HG03039 (cell line): ENCODE data around the gene PDZK1IP1.
"Not testable (repeated sequence)": the region's sequence is repeated elsewhere in the genome, so short reads cannot be mapped to it uniquely, and the experiment has no call there.

Source experiments
- ATAC-seq: cut with Tn5 transposase; IDR thresholded peaks from one replicate; pipeline ENCODE4 v1.9.1; 2021; ENCODE audit warnings: mild to moderate bottlenecking, moderate library complexity; ENCODE audit not compliant: unreplicated experiment

PDZK1IP1 gene

DNA sequence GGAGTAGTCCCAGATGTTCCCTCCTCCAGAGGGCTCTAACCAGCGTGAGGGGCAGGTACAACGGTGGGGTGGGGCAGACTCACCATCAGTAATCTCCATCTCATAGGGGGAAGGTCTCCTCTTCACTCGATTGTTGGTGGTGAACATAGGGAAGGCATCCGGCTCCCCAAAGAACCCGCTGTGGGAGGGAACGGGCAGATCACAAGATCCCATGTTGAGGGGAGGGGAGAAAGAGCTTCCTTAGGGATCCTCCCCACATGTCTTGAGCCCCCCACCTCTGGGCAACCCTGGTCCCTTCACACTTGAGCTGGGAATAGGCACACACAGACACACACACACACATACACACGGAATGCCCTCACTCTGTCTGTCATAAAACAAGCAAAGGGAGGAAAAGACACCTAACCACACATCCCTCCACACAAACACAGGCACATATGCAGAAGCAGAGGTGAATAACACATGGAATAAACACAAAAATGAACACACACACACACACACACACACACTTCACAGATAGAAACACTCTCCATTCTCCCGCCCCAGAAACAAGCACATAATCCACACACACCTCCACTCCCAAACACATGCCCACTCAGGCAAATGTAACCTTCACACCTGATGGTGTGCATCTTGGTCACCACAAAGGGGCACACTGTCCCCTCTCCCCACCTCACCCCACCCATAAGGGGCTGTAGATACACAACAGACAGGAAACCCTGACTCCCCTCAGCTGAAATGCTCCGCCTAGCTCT lies 34.3 kb upstream of the PDZK1IP1 start:
- no peak for ATAC-seq

DNA sequence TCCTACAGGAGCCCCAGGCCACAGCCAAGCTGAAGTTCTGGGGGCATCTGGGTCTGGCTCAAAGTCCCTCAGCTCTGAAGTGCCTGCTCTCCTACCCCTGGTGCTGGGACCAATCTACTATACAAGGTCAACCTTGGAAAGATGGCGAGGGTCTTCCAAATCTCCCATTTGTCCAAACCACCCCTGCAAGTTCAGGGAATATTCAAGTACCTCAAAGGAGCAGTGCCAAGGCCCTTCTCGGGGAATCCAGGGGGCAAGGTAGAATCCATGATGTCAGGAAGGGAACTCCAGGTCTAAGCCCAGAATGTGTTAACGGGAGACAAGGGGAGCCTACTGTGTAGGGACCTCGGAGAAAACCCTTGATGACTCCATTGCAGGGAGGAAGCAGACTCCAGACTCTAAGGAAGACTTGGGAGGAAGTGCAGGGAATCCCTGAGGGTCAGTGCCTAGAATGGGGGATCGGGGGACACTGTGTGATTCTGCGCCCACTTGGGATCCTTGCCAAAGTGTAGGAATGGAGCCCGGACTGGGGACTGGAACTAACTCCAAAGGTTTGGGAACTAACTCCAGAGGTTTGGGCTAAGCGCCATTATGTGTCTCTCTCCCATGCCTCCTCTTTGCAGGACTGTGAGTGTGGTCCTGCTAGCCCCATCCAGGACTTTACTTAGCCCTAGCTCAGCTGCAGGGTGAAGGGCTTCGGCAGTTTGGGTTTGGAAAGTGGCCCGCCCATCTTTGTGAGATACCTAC lies 33.5 kb upstream of the PDZK1IP1 start:
- ATAC-seq: no peak

GRCh38 chr1:47222476-47222875 lies 32.6 kb upstream of the PDZK1IP1 start:
- no peak for ATAC-seq

- ATAC-seq: no peak
Measured at GRCh38 chr1:47219590-47220220, 29.9 kb upstream of the PDZK1IP1 start.

- ATAC-seq: no peak
Measured at GRCh38 chr1:47219001-47219400, 29.2 kb upstream of the PDZK1IP1 start.

- ATAC-seq: no peak
Measured at GRCh38 chr1:47216278-47217059, 26.6 kb upstream of the PDZK1IP1 start.

GRCh38 chr1:47215713-47216112 lies 25.9 kb upstream of the PDZK1IP1 start:
- no peak for ATAC-seq

DNA sequence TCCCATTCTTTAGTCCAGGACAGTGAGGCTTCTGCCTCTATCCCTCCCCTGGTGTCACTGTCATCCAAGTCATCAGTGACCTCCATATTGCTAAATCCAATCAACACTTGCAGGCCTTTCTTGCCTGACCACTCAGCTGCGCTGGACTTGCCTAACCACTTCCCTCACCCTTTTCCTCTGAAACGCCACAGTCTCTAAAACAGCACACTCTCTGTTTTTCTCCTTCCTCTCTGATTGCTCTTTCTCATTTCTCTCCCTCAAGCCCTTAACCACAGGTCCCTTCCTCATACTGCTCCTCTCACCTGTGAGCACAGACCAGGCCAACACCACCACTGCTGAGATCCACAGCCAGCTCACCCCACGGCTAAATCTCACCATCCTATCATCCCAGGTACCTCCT lies 24.7 kb upstream of the PDZK1IP1 start:
- ATAC-seq: no peak

GRCh38 chr1:47213230-47213963 lies 23.6 kb upstream of the PDZK1IP1 start:
- ATAC-seq: no peak

- ATAC-seq: no peak
Measured at GRCh38 chr1:47212636-47213229, 22.9 kb upstream of the PDZK1IP1 start.

DNA sequence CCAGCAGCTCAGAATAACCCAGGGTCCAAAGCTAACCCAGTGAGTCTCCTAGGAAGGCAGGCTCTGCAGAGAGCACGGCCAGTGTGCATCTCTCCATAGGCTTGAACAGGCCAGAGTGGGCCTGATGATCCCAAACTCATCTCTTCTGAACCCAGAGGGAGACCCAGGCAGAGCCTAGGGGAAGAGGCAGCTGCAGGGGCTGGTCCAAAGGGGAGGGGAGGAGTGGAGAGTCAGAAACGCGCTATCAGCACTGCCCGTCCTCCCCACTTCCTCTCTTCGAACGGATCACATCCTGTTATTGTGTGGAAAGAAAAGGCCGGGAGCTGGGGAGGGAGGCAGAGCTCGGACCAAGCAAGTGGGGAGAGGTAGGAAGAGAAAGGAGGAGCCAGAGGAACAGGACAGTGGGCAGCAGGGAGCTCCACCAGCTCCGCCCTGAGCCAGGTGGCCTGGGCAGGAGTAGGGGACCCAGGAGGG lies 22.0 kb upstream of the PDZK1IP1 start:
- ATAC-seq: no peak

GRCh38 chr1:47210666-47211065 lies 20.8 kb upstream of the PDZK1IP1 start:
- ATAC-seq: no peak

GRCh38 chr1:47209725-47210325 lies 20.0 kb upstream of the PDZK1IP1 start:
- ATAC-seq: no peak

GRCh38 chr1:47209091-47209490 lies 19.3 kb upstream of the PDZK1IP1 start:
- no peak for ATAC-seq

DNA sequence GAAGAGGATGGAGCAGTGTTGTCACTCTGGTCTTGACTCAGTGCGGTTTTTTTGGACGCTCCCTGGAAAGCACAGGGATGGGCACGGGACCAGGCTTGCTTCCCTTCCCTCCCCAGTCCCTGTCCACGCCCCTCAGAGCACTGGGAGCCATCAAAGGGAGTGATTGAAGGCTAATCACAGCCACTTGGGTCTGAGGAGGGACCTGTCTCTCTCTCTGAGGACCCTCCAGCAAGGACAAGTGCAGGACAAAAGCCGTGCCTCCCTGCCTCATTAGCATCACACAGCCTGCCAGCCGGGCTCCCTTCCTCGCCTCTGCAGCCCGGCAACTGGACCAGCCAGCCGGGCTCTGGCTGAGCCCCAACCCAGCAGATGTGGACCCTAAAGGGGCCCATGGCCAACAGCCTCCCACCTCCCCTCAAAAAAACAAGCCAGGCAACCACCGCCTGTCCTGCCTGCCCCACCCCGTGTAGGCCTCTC lies 18.6 kb upstream of the PDZK1IP1 start:
- no peak for ATAC-seq

GRCh38 chr1:47207803-47208373 lies 18.1 kb upstream of the PDZK1IP1 start:
- no peak for ATAC-seq

GRCh38 chr1:47205918-47206317 lies 16.1 kb upstream of the PDZK1IP1 start:
- ATAC-seq: no peak

DNA sequence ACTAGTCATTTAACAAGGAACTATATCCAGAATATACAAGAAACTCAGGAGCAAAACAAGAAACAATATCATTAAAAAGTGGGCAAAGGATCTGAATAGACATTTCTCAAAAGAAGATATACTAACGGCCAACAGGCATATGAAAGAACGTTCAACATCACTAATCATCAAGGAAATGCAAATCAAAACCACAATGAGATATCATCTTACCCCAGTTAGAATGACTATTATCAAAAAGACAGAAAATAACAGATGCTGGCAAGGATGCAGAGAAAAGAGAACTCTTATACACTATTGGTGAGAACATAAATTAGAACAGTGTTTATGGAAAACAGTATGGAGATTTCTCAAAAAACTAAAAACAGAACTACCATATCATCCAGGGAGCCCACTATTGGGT lies 13.7 kb upstream of the PDZK1IP1 start:
- ATAC-seq: not testable (repeated sequence)

- no peak for ATAC-seq
Measured at GRCh38 chr1:47201179-47201578, 11.3 kb upstream of the PDZK1IP1 start.
